ENCODE data around the gene ATP11B. TPM values are rescaled to one million over a fixed set of nuclear protein-coding genes. Genes with fewer than 3 reads are reported as not detected.

Gene ATP11B
- total and polyA plus RNA-seq, 2 of the 8 experiments (the other 6 are each of a cell fraction or from before 2014, with no cell fraction given) = 5.1 to 26.5 TPM

DNA sequence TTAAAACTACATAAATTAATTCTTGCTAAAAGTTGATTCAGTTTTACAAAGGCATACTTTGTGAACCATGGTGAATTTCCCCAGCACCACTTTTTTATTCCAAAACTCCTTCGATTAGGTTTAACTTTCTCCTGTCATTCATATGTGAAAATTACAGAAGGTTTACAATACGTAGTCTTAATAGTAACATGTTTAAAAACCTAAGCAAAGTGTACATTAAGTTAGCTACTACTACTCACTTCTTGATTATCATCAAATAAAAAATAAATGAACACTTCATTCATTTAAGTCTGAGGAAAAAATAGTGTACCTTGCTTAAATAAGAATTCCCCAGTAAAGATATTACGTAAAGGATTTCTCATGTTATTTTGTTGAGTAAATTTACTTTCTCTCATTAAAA, 148.4 kb downstream of the ATP11B start (continued):
- TF ChIP-seq RXRA (IDR thresholded peaks at IDR 0.05; ENCODE audit: insufficient read depth, low read depth, low read length) = no peak
- TF ChIP-seq SP2 (IDR thresholded peaks at IDR 0.05; ENCODE audit: low read length) = no peak
- no peak for TF ChIP-seq GABPA (IDR thresholded peaks at IDR 0.05; ENCODE audit: borderline replicate concordance, insufficient read depth, low read length)
- TF ChIP-seq HDAC2 (IDR thresholded peaks at IDR 0.05; ENCODE audit: borderline replicate concordance in 1 of 2, low read depth in 2 of 2, low read length in 2 of 2) = no peak

Measured in H1 (cell line).